ENCODE data around the gene OR8B8.
"Not testable (repeated sequence)": the region's sequence is repeated elsewhere in the genome, so short reads cannot be mapped to it uniquely, and the experiment has no call there.

The OR8B8 gene, protein sequence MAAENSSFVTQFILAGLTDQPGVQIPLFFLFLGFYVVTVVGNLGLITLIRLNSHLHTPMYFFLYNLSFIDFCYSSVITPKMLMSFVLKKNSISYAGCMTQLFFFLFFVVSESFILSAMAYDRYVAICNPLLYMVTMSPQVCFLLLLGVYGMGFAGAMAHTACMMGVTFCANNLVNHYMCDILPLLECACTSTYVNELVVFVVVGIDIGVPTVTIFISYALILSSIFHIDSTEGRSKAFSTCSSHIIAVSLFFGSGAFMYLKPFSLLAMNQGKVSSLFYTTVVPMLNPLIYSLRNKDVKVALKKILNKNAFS

GRCh38 chr11:124445646-124446150 lies at the start of gene OR8B8:
Gene OR8B8, minus strand, starts transcription at chr11:124445696. Its CDS starts 4,611 bp downstream, at chr11:124441085.
- no peak for DNase-seq

DNA sequence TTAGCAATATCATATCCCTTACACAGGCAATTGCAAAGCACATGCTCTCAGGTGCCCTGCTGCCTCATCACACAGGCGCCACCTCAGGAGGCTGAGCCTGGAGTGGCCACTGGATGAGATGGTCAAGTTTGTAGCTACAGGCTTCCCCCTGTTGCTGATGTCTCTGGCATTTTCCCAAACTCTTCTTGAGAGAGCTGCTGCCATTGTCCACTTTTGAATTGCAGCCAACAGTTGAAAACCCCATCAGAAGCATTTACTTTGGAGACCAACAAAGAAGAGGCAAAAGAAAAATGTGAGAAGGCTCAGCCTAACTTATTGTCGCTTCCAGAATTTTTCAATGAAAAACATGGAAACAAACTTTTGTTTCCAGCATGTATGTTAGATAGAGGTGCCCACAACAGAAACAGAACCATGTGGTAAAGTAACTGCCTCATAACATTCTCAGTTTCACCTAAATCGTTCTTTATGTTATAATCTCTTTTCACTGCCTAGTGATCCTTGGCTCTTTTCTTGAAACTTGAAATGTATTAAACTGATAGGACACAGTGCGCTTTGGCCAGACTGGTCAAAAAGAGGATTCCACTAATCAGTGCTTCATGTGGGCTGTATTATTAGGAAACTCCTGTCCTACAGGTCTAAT lies 47.6 kb upstream of the OR8B8 start:
- no peak for DNase-seq

GRCh38 chr11:124483422-124483821 lies 37.9 kb upstream of the OR8B8 start:
- peak; percentile 7 for DNase-seq

GRCh38 chr11:124482362-124483147 lies 37.1 kb upstream of the OR8B8 start:
- peak; percentile 62 for DNase-seq

DNA sequence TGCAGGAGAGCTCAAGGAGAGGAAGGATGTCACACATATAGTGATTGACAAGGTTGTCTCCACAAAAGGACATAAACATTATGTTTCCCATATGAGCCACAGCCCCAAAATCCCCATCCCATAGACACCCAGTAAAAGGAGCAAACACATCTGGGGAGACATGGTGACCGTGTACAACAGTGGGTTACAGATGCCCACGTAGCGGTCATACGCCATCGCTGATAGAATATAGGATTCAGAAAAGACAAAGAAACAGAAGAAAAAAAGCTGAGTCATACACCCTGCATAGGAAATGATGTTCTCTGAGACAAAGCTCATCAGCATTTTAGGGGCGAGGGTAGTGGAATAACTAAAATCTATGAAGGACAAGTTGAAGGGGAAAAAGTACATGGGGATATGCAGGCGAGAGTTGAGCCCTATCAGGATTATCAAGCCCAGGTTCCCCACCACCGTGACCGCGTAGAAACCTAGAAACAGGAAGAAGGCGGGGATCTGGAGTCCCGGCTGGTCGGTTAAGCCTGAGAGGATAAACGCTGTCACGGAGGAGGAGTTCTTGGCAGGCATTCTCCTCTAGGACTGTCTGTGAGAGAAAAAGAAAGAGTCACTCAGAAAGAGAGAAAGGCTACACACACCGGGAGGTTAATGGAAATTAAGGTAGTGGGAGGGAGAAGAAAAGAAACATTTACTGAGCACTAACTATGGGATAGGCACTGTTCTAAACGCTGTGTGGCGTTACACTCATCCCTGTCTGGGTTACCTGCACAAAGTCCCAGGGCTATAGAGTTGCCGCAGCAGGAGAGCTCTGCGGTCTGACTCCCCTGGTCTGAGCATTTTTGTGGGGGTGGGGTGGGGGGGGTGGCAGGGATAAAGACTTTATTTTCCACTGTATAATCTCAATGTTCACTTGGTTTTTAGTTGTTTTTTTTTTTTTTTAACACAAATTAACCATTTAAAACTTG lies 36.1 kb upstream of the OR8B8 start:
- DNase-seq, result peak; percentile 75

DNA sequence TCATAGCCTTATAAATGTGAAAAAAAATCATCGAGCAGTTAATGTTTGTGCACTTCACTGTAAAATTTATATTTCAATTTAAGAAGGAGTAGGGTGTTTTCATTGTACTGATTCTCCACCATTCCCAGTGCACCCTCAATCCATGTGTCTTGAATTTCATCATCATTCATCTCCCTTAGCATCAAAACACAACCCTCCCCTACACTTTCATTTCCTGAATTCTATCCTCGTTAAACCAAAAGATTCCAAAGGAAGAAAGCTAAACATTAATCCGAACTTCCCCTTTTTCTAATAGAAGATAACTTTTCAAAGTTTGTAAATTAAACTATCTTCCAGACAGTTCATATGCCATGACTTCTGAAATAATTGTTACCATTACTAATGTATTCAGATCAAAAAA lies 34.1 kb upstream of the OR8B8 start:
- no peak for DNase-seq

DNA sequence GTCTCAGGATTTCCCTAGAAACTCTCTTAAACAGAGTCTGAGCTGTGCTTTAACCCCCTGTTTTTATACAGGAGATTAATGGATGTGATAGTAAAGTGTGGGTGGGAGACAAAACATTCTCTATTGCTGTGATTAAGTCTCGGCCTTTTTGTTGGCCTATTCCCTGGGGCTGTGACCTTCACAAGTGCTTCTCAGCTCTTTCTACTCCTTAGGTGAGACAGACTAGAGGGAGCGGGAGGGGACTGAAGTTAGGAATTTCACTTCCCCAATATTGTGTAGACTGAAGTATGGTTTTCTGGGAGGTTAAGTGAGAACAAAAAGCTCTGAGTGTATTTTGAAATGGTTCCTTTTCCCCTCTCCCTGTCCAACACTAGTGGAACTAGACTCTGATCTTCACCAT lies 29.8 kb upstream of the OR8B8 start:
- DNase-seq, result no peak

- DNase-seq, result no peak
These were observed 29.3 kb upstream of the OR8B8 start for GRCh38 chr11:124474779-124475178.

- no peak for DNase-seq
These were observed 28.6 kb upstream of the OR8B8 start for GRCh38 chr11:124474079-124474478.

GRCh38 chr11:124473476-124473875 lies 28.0 kb upstream of the OR8B8 start:
- no peak for DNase-seq

- no peak for DNase-seq
These were observed 25.2 kb upstream of the OR8B8 start for GRCh38 chr11:124470561-124471227.

DNA sequence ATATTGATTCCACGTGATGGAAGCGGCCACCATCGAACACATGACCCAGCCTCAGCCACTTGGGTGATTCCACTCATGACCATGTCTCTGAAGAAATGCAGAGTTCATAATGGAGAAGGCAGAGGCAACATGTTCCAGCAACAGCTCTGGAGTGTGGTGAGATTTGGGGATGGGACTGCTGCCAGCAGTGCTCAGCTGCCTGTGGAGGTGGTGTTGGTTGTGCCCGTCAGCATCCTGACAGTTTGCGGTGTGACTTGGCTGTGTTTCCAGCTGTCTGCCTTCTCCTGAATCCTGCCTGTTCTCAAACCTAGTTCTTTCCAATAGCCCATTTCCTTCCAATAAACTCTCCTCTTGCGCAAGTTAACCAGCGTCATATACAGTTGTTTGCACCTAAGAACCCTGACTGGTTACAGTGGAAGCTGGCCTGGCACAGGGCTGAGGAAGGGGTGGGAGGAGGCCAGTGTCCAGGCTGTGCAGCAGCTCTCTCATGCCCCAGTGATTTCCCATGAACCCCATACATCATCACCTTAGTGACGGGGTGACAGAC lies 22.0 kb upstream of the OR8B8 start:
- no peak for DNase-seq

DNA sequence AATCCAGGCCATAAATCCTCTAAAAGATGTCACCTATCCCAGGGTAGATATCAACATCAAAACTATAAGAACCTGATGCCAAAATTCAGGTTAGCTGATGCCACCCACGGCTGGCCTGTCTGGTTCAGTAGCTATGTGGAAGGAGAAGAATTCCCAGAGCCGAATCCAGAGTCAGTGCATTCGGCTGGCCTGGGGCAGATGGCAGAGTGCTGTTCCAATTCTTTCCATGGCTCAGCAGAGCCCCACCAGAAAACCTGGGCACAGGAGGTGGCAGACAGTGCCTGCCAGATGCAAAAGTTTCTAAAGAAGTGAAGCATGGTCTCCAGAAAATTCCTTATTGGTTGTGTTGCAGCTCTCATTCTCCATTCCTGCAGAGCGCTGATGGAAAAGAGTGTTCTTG lies 19.9 kb upstream of the OR8B8 start:
- no peak for DNase-seq

GRCh38 chr11:124463990-124464389 lies 18.5 kb upstream of the OR8B8 start:
- no peak for DNase-seq

- DNase-seq, result no peak
These were observed 17.8 kb upstream of the OR8B8 start for GRCh38 chr11:124463324-124463723.

DNA sequence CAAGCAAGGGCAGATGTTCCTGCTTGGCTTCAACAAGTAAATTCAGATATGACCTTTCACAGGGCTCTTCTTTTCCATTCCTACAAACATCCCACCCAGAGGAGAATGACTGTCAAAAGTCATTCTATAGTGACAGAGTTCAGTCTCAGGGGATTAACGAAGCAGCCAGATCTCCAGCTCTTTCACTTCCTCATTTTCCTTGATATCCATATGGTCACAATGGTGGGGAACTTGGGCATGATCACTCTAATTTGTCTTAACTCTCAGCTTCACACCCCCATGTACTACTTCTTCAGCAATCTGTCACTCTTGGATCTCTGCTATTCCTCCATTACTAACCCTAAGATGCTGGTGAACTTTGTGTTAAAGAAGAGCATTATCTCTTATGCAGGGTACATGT lies 15.0 kb upstream of the OR8B8 start:
- no peak for DNase-seq

DNA sequence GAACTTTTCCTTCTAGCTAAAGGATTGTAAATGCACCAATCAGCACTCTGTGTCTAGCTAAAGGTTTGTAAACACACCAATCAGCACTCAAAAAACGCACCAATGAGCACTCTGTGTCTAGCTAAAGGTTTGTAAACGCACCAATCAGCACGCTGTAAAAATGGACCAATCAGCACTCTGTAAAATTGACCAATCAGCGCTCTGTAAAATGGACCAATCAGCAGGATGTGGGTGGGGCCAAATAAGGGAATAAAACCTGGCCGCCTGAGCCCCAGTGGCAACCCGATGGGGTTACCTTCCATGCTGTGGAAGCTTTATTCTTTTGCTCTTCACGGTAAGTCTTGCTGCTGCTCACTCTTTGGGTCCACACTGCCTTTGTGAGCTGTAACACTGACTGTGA lies 13.9 kb upstream of the OR8B8 start:
- DNase-seq, result not testable (repeated sequence)

GRCh38 chr11:124454552-124454951 lies 9.1 kb upstream of the OR8B8 start:
- no peak for DNase-seq

GRCh38 chr11:124446916-124447315 lies 1.4 kb upstream of the OR8B8 start:
- DNase-seq, result no peak

- no peak for DNase-seq
These were observed 2.6 kb downstream of the OR8B8 start for GRCh38 chr11:124442847-124443246.

DNA sequence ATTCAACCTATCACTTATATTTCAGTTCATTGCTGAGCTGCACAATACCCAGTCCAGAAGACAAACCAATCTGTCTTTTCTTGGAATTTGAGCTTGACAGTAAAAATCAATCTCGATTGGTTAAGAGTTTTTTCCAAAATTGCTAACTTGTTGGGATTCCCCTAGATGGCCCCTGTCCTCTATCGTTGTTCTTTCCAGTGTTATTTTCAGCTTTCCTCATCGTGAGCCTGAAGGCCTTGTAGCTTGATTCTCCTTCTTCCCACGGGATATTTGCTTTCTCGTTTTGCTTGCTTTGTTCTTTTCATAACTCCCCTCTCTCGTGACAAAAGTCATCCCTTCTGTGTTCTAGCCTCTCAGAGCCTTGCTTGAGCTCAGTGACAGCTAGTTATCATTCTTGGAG lies 3.1 kb downstream of the OR8B8 start:
- no peak for DNase-seq

DNA sequence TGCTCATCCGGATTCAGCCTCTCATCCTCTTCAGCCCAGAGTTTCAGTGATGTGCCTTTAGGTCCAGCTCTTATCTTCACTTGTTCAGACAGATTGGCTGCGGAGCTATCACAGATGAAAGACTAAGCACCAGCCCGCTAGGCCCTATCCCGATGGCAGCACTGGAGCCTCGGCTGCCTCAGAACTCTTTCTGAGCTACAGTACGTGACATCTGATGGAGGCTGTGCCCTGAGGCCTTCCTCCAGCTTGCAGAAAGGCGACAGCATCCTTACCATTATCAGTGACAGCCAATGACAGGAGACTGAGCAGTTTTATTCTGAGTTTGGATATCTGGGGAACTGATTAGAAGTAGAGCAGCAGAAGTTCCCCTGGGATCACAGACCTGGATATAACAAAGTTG lies 4.0 kb downstream of the OR8B8 start:
- no peak for DNase-seq

Measured in hematopoietic multipotent progenitor cell treated with erythropoietin and hydrocortisone succinate and interleukin-3 and kit ligand, for 8 days (in vitro differentiated cells).